ENCODE results near the gene IL17RC.

The IL17RC gene

GRCh38 chr3:9913601-9914000, 3.3 kb upstream of the IL17RC start:
- no peak overlapping the region for H3K4me3 ChIP-seq (ENCODE audit: low read length)
- DNase-seq (ENCODE audit: low read depth) = no peak
- TF ChIP-seq CTCF (conservative IDR thresholded peaks at IDR 0.05; ENCODE audit: low read length) = no peak

GRCh38 chr3:9914011-9914410, 2.9 kb upstream of the IL17RC start:
- TF ChIP-seq CTCF (conservative IDR thresholded peaks at IDR 0.05; ENCODE audit: low read length) = no peak
- no peak overlapping the region for H3K4me3 ChIP-seq (ENCODE audit: low read length)

GRCh38 chr3:9914559-9915253, 2.2 kb upstream of the IL17RC start:
- TF ChIP-seq CTCF (conservative IDR thresholded peaks at IDR 0.05; ENCODE audit: low read length) = no peak
- DNase-seq (ENCODE audit: low read depth) = no peak
- H3K4me3 ChIP-seq (ENCODE audit: low read length) = peak overlapping the region; percentile 63

More at GRCh38 chr3:9914011-9914410, 2.9 kb upstream of the IL17RC start:
- DNase-seq (ENCODE audit: low read depth) = no peak

GRCh38 chr3:9915254-9916141, 1.4 kb upstream of the IL17RC start:
- peak overlapping the region; percentile 63 for H3K4me3 ChIP-seq (ENCODE audit: low read length)
- peak; percentile 52 for DNase-seq (ENCODE audit: low read depth)
- TF ChIP-seq CTCF (conservative IDR thresholded peaks at IDR 0.05; ENCODE audit: low read length) = peak; percentile 36

- peak; percentile 74 for DNase-seq (ENCODE audit: low read depth)
- no peak for TF ChIP-seq CTCF (conservative IDR thresholded peaks at IDR 0.05; ENCODE audit: low read length)
- peak overlapping the region; percentile 71 for H3K4me3 ChIP-seq (ENCODE audit: low read length)
Measured at GRCh38 chr3:9916346-9916733, 558 bp upstream of the IL17RC start.

GRCh38 chr3:9917820-9918219, 922 bp downstream of the IL17RC start:
- no peak for TF ChIP-seq CTCF (conservative IDR thresholded peaks at IDR 0.05; ENCODE audit: low read length)
- H3K4me3 ChIP-seq (ENCODE audit: low read length) = peak overlapping the region; percentile 71

More at GRCh38 chr3:9917820-9918219, 922 bp downstream of the IL17RC start:
- DNase-seq (ENCODE audit: low read depth) = no peak
